ENCODE data around the gene PRUNE2. TPM values are rescaled to one million over a fixed set of nuclear protein-coding genes. Genes with fewer than 3 reads are reported as not detected.

Gene PRUNE2
- total RNA-seq, 2 donors from 2014 or later, result 58.6 to 78.9 TPM

DNA sequence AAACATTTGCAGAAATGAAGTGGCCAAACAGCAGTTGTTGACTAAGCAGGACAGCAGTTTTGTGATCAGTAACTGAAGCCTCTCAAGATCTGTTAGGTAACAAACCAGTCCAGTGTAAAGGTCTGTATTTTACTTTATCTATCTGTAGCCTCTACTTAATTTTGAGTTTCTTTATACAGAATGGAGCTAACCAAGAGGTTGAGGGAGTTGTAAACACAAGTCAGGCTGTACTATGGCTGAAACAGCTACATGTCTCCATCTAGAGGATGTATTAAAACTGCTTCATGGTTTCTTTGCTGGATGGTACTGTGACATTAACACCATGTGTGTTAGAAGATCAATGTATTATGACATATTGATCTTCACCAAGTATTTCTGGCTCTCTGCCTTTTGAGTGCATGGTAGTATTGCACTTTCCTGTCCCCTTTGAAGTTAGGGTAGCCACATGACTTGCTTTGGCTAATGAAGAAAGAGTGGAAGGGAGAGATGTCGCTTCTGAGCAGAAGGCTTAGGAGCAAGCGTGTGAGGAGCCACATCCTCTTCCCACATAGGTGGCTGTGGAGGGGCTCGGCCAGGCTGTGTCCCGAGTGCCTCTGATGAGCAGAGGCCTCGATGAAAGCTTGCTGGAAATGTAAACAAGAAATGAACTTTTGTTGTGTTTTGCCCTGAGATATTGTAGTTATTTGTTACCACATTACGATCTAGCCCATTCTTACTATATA lies 247.2 kb downstream of the PRUNE2 start:
- TF ChIP-seq POLR2AphosphoS5 (IDR thresholded peaks at IDR 0.05) (peak; percentile 34), POLR2A (IDR thresholded peaks at IDR 0.05) (no peak), CTCF (IDR thresholded peaks at IDR 0.05) (peak in 3 of 4 experiments; percentile 45 to 62 (median 58))
- Histone ChIP-seq H3K27ac (no peak overlapping the region), H3K27me3 (replicated peaks; ENCODE audit: insufficient read depth) (no peaks in the 10 kb centered on the region), H3K9me3 (no peaks in the 10 kb centered on the region), H3K4me1 (replicated peaks) (no peaks in the 10 kb centered on the region), H3K36me3 (no peaks in the 10 kb centered on the region), H3K4me3 (no peak overlapping the region)
- no peak for DNase-seq (ENCODE audit: low spot score)
- WGBS, result 68% methylated on average over 6 of the region's 6 CpGs
- intact Hi-C loops (cut with DNase I), result no loop called here

GRCh38 chr9:76657265-76657664 lies 248.6 kb downstream of the PRUNE2 start:
- no peak overlapping the region for H3K27ac ChIP-seq
- DNase-seq (ENCODE audit: low spot score), result no peak
- no peak for TF ChIP-seq POLR2A (IDR thresholded peaks at IDR 0.05)
- no peak for TF ChIP-seq CTCF (IDR thresholded peaks at IDR 0.05)
- no peak for TF ChIP-seq POLR2AphosphoS5 (IDR thresholded peaks at IDR 0.05)
- H3K4me3 ChIP-seq, result no peak overlapping the region
- H3K4me1 ChIP-seq (replicated peaks), result no peaks in the 10 kb centered on the region
- intact Hi-C loops (cut with DNase I), result no loop called here
- no peaks in the 10 kb centered on the region for H3K27me3 ChIP-seq (replicated peaks; ENCODE audit: insufficient read depth)
- H3K36me3 ChIP-seq, result no peaks in the 10 kb centered on the region
- H3K9me3 ChIP-seq, result no peaks in the 10 kb centered on the region

DNA sequence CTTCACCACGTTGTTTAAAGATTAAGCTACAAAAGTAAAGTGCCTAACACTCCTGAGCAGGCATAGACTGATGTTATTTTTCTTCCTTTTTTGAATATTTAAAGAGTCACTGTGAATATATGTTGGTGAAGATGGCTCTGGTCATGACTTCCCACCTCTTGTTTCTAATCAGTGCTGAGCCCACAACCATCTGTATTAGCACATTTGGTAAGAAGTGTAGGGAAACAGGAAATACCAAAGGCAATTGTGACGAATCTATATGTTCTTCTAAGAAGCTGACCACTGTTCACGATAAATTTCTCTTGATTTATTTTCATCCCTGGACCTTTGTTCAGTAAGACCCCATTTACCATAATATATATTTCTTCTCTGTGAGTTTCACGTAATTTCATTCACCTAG lies 249.9 kb downstream of the PRUNE2 start:
- intact Hi-C loops (cut with DNase I), result no loop called here
- 84% methylated on average over 4 of the region's 4 CpGs for WGBS
- TF ChIP-seq POLR2AphosphoS5 (IDR thresholded peaks at IDR 0.05) (no peak), CTCF (IDR thresholded peaks at IDR 0.05) (no peak), POLR2A (IDR thresholded peaks at IDR 0.05) (no peak)
- H3K4me3 ChIP-seq, result no peak overlapping the region
- H3K4me1 ChIP-seq (replicated peaks), result no peaks in the 10 kb centered on the region
- H3K27me3 ChIP-seq (replicated peaks; ENCODE audit: insufficient read depth), result no peaks in the 10 kb centered on the region
- no peak overlapping the region for H3K27ac ChIP-seq
- no peaks in the 10 kb centered on the region for H3K36me3 ChIP-seq
- no peaks in the 10 kb centered on the region for H3K9me3 ChIP-seq
- DNase-seq (ENCODE audit: low spot score), result no peak

DNA sequence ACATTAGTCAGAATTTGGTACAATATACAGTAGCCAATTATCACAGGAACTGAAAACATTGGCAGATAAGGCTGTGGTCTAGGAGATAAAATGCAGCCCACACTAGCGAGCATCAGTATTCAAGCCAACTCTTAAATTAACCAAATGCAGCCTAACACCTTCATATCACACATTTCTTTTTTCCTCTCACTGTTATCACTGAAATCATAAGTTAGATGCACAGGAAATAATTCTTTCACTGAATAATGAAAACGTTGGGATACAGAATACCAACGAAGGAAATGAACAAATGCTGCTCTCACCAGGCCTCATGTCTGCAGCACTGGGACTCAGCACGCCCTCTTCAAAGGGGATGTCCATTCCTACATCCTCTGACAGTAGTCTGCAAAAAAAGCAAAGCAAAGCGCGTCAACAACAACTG lies 250.8 kb downstream of the PRUNE2 start:
- 74% methylated on average over 6 of the region's 6 CpGs for WGBS
- Histone ChIP-seq H3K27ac (no peak overlapping the region), H3K4me1 (replicated peaks) (no peaks in the 10 kb centered on the region), H3K36me3 (no peaks in the 10 kb centered on the region), H3K27me3 (replicated peaks; ENCODE audit: insufficient read depth) (no peaks in the 10 kb centered on the region), H3K4me3 (no peak overlapping the region), H3K9me3 (no peaks in the 10 kb centered on the region)
- DNase-seq (ENCODE audit: low spot score), result no peak
- intact Hi-C loops (cut with DNase I), result no loop called here
- TF ChIP-seq CTCF (IDR thresholded peaks at IDR 0.05) (no peak), POLR2AphosphoS5 (IDR thresholded peaks at IDR 0.05) (no peak), POLR2A (IDR thresholded peaks at IDR 0.05) (no peak)

- no peaks in the 10 kb centered on the region for H3K9me3 ChIP-seq
- no peaks in the 10 kb centered on the region for H3K36me3 ChIP-seq
- DNase-seq (ENCODE audit: low spot score), result no peak
- no peak overlapping the region for H3K27ac ChIP-seq
- no peaks in the 10 kb centered on the region for H3K27me3 ChIP-seq (replicated peaks; ENCODE audit: insufficient read depth)
- intact Hi-C loops (cut with DNase I), result no loop called here
- TF ChIP-seq CTCF (IDR thresholded peaks at IDR 0.05) (no peak), POLR2AphosphoS5 (IDR thresholded peaks at IDR 0.05) (no peak), POLR2A (IDR thresholded peaks at IDR 0.05) (no peak)
- no peaks in the 10 kb centered on the region for H3K4me1 ChIP-seq (replicated peaks)
- H3K4me3 ChIP-seq, result no peak overlapping the region
- WGBS, result 48% methylated on average over 1 of the region's 1 CpG
These were observed 251.3 kb downstream of the PRUNE2 start for GRCh38 chr9:76654575-76654974.

Data from prostate gland (tissue), 2 donors.